ENCODE results near the gene GAB3. TPM values are rescaled to one million over a fixed set of nuclear protein-coding genes. Genes with fewer than 3 reads are reported as not detected.

GAB3 gene
- total RNA-seq, 4 donors from 2014 or later: 0.92 to 2.2 (median 1.1) TPM

DNA sequence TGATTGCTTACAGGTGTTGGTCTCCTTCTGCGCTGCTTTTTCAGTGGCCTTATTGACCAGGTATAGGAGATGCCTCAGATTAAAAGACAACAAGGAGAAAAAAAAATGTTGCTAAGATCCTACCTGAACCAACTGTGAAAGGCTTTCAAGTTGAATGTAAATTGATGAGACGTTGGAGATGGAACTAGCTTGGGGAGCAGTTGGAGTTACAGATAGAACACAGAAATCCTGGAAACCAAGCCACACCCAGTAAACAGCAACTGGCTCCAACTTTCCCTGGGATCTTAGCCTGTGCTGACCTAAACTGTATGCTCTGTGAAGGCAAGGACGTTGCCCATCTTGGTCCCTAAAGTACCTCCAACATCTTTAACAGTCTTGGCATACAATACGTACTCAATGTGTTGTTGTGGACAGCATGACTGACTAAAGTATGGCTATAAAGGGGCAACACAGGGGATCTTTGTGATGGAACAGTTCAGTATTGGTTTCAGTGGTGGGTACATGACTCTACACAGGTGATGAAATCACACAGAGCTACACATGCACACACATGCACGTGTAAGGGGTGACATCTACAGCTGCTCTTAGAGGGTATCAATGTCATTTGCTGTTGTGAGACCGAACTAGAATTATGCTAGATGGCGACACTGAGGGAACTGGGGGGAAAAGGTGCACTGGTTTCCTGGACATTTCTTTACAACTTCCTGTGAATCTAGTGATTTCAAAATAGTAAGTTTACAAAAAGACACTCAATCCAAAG is 22.3 kb downstream of the GAB3 start:
- DNase-seq: no peak
- Histone ChIP-seq H3K4me3 (no peak overlapping the region), H3K4me1 (peaks cover 42 to 47% of the 10 kb centered on the region in 2 donors), H3K27ac (peak overlapping the region; percentile 60 to 70 (median 65)), H3K36me3 (no peaks in the 10 kb centered on the region), H3K9me3 (no peaks in the 10 kb centered on the region), H3K27me3 (no peaks in the 10 kb centered on the region)
- intact Hi-C loops (cut with DNase I; ENCODE audit: low total_unique reads): no loop called here
- in situ Hi-C loops (cut with MboI; ENCODE audit: low sequenced_read_pairs in 4 of 4): no loop called here
- ATAC-seq: no peak
- TF ChIP-seq CTCF (IDR thresholded peaks at IDR 0.05 in 4 of 5, conservative IDR thresholded peaks at IDR 0.05 in 1 of 5): no peak
- TF ChIP-seq POLR2A (IDR thresholded peaks at IDR 0.05): no peak

DNA sequence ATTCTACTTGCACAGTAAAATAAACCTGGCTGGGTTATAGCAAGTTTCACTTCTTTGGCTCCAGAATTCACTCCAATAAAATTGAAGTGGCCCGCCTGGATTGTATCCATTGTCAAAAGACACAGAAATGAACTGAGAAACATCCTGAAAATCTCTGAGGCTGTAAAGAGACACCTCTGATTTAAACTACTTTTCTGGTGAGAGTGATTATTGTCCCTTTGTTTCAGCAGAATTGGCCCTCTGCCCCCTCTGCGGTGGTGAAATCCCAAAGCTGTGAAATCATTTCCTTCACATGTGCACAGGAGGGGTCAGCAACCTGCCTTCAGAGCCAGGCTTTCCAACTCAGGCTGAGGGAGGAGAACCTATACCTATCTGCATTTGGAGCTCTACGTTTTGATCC is 23.0 kb downstream of the GAB3 start:
- Histone ChIP-seq H3K9me3 (no peaks in the 10 kb centered on the region), H3K4me1 (peaks cover 42 to 43% of the 10 kb centered on the region in 2 donors), H3K4me3 (no peak overlapping the region), H3K36me3 (no peaks in the 10 kb centered on the region), H3K27ac (peak overlapping the region; percentile 60 to 70 (median 65)), H3K27me3 (no peaks in the 10 kb centered on the region)
- no peak for DNase-seq
- intact Hi-C loops (cut with DNase I; ENCODE audit: low total_unique reads) (no loop called here), in situ Hi-C loops (cut with MboI; ENCODE audit: low sequenced_read_pairs in 4 of 4) (no loop called here)
- ATAC-seq: peak; percentile 63 to 68
- TF ChIP-seq CTCF (IDR thresholded peaks at IDR 0.05 in 4 of 5, conservative IDR thresholded peaks at IDR 0.05 in 1 of 5) (no peak), POLR2A (IDR thresholded peaks at IDR 0.05) (no peak)

DNA sequence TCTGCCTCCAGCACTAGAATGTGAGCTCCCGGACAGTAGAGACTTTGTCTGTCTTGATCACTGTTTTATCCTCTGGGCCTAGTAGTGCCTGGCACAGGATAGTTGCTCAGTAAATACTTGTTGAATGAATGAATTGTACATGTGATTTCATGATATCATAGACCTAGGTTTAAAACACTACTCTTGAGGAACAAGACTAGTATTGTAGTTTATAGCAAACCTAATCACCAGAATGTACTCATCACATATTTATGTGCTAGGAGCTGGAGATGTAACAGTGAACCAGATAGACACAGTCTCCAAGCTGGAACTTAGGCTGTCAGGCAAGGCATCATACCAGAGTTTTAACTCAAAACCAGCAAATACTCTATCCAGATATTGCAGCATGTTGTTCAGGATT is 23.5 kb downstream of the GAB3 start:
- Histone ChIP-seq H3K36me3 (no peaks in the 10 kb centered on the region), H3K27me3 (no peaks in the 10 kb centered on the region), H3K4me1 (peaks cover 39 to 40% of the 10 kb centered on the region in 2 donors), H3K4me3 (no peak overlapping the region), H3K9me3 (no peaks in the 10 kb centered on the region), H3K27ac (peak overlapping the region; percentile 46 to 65 (median 58))
- ATAC-seq: no peak
- in situ Hi-C loops (cut with MboI; ENCODE audit: low sequenced_read_pairs in 4 of 4) (no loop called here), intact Hi-C loops (cut with DNase I; ENCODE audit: low total_unique reads) (no loop called here)
- no peak for TF ChIP-seq POLR2A (IDR thresholded peaks at IDR 0.05)
- TF ChIP-seq CTCF (IDR thresholded peaks at IDR 0.05 in 4 of 5, conservative IDR thresholded peaks at IDR 0.05 in 1 of 5): no peak
- DNase-seq: no peak

DNA sequence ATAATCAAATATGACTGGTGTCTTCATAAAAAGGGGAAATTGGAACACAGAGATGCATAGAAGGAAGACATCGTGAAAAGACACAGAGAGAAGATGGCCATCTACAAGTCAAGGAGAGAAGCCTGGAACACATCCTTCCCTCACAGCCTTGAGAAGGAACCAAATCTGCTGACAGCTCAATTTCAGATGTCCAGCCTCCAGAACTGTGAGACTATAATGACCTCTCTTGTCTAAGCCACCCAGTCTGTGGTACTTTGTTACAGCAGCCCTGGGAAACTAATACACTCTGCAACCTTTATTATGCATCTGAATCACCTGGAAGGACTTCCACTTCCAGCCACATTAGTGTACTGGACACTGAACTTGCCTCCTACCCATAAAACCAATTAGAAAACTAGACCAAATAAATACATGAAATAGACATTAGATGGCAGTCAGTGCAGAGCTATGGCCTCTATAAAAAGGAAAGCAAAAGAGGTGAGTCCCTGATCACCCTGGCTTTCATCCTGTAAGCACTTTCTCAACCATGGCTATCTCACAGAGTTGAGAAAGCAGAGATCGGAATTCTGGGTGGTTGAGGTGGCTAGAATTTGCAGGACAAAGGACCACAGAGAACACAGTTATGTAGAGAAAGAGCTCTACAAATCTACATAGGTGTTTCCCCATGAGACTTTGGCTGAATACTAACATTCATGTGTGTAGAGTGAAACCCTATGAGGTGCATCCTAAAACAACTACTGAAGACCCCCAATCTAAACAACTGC is 25.7 kb downstream of the GAB3 start:
- H3K27ac ChIP-seq: peak overlapping the region in 1 of 4 donors; percentile 18
- no peaks in the 10 kb centered on the region for H3K36me3 ChIP-seq
- in situ Hi-C loops (cut with MboI; ENCODE audit: low sequenced_read_pairs in 4 of 4): no loop called here
- no peaks in the 10 kb centered on the region for H3K9me3 ChIP-seq
- no peaks in the 10 kb centered on the region for H3K27me3 ChIP-seq
- intact Hi-C loops (cut with DNase I; ENCODE audit: low total_unique reads): no loop called here
- TF ChIP-seq CTCF (IDR thresholded peaks at IDR 0.05 in 4 of 5, conservative IDR thresholded peaks at IDR 0.05 in 1 of 5) (no peak), POLR2A (IDR thresholded peaks at IDR 0.05) (no peak)
- H3K4me1 ChIP-seq: peaks cover 19 to 23% of the 10 kb centered on the region in 2 donors
- H3K4me3 ChIP-seq: no peak overlapping the region
- ATAC-seq (no peak), DNase-seq (no peak)

All from gastrocnemius medialis (tissue), 4 donors.